ENCODE data around the gene KIF1C.
A peak's percentile ranks its signal among the peaks of the same experiment; 100 is the strongest.

KIF1C gene

GRCh38 chr17:4998027-4998731 lies 429 bp downstream of the KIF1C start:
- H3K27ac ChIP-seq: peak overlapping the region; percentile 90

DNA sequence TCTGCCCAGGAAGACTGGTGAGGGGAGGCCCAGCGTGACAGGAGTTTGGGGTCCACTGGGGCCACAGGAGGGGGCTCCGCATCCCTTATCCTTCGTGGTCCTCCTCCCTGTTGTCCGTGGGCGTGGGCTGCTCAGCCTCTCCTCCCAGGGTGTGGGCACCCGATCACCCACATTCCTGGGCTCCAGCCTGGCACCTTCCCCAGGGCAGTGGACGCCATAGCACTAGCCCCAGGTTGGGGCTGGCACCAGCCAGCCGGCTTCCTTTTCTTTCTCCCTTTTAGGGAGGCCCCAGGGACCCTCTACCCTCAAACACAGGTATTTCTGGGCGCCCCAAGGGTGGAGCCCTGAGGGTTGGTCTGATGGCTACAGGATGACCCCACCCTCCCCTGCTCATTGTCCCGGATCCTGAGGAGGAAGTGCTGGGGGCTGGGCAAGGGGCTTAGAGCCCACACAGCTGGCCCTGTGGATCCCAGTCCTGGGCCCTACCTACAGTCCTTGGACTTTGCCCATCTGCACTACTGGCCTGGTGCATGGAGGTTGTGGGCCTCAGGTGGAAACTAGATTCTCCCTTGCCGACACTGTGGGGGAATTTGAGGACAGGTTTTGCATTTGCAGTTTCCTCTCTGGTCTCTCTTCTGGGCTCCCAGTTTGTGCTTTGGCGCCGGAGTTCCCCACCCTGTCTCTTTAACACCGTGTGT lies 1.1 kb downstream of the KIF1C start:
- TF ChIP-seq CTCF (conservative IDR thresholded peaks at IDR 0.05) (no peak), ZFX (IDR thresholded peaks at IDR 0.05) (no peak)
- peak overlapping the region; percentile 90 for H3K27ac ChIP-seq

More at GRCh38 chr17:4998027-4998731, 429 bp downstream of the KIF1C start:
- TF ChIP-seq ZFX (IDR thresholded peaks at IDR 0.05) (peak; percentile 43; the same call in 1 of the 2 replicates), CTCF (conservative IDR thresholded peaks at IDR 0.05) (no peak)

DNA sequence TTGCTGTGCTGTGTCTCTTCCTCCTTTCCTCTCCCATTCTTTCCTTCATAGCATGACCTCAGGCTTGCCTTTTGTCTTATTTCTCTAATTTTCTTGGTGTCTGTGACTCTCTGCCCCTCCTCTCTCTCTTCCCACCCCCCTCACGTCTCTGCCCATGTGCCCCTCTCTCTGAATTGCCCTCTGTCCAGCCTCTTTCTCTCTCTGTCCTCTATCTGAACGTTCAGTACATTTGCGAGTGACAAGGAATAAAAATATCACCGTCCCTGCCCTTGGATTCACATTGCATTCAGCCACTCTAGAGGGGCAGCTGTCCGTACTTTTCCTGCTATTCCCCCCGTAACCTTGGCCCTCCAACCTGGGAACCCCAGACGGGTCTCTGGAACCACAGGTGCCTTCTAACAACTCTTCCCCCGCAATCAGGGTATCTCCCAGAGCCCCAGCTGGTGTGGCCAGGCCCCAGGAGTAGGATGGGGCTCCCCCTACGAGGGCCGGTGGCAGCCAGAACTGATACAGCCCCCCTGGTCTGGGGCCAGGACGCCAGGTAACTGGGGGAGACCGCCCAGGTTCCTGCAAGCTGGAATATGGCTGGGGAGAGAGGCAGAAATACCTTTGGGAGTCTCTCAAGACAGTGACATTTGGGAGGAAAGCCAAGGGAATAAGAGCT lies 1.8 kb downstream of the KIF1C start:
- TF ChIP-seq ZFX (IDR thresholded peaks at IDR 0.05) (no peak), CTCF (conservative IDR thresholded peaks at IDR 0.05) (no peak)
- H3K27ac ChIP-seq: peak overlapping the region; percentile 90

- H3K27ac ChIP-seq: no peak overlapping the region
- TF ChIP-seq ZFX (IDR thresholded peaks at IDR 0.05): no peak
- TF ChIP-seq CTCF (conservative IDR thresholded peaks at IDR 0.05): no peak
These were observed 2.5 kb downstream of the KIF1C start for GRCh38 chr17:5000237-5000639.

DNA sequence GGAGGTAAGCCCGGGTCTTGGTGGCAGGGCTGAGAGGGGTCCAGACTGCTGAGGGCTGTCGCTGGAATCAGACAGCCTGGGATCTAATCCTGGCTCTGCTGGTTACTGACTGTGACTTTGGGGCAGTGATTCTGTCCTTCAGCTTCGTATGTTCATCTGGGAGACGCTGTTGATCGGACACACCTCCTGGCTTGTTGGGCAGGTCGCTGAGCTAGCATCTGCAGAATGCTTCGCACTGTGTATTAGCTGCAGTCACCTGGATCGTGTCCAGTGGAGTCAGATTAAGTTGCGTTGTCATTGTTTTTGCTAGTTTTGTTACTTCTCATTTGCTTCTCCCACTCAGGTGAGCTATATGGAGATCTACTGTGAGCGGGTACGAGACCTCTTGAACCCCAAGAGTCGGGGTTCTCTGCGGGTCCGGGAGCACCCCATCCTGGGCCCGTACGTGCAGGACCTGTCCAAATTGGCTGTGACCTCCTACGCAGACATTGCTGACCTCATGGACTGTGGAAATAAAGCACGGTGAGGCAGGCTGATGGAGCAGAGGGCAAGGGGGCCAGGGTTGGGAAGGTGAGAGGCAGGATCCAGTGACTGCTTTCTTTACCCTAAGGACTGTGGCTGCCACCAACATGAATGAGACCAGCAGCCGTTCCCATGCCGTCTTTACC lies 4.5 kb downstream of the KIF1C start:
- TF ChIP-seq CTCF (conservative IDR thresholded peaks at IDR 0.05): no peak
- TF ChIP-seq ZFX (IDR thresholded peaks at IDR 0.05): no peak

GRCh38 chr17:5003214-5003867 lies 5.6 kb downstream of the KIF1C start:
- H3K27ac ChIP-seq: no peak overlapping the region
- TF ChIP-seq CTCF (conservative IDR thresholded peaks at IDR 0.05) (no peak), ZFX (IDR thresholded peaks at IDR 0.05) (no peak)

More for the DNA sequence above, 4.5 kb downstream of the KIF1C start:
- no peak overlapping the region for H3K27ac ChIP-seq

All from C4-2B (cell line).